ENCODE results near the gene RBM38. TPM values are rescaled to one million over a fixed set of nuclear protein-coding genes. Genes with fewer than 3 reads are reported as not detected.

RBM38 gene
- total RNA-seq, 2 experiments from 2014 or later, result 53.8 to 57.1 TPM

- Mint-ChIP-seq H3K4me1 (ENCODE audit: low read depth) (peaks cover 73% of the 10 kb centered on the region), H3K9me3 (ENCODE audit: insufficient read depth) (no peaks in the 10 kb centered on the region), H3K36me3 (ENCODE audit: low read depth) (peaks cover 56% of the 10 kb centered on the region), H3K4me3 (peak overlapping the region; percentile 93), H3K27me3 (ENCODE audit: low read depth) (no peaks in the 10 kb centered on the region), H3K27ac (peak overlapping the region; percentile 95)
- POLR2A ChIA-PET, result interaction anchor here (1.4 to 2.0 kb wide), 4 partner anchors 8 to 40 kb away, joined by 3 to 19 read pairs (median 8); no protein-coding TSS in a partner anchor
- CTCF ChIA-PET, result interaction anchor here (1.1 kb wide), 1 partner anchor 48 kb away, joined by 4 read pairs; no protein-coding TSS in a partner anchor
- ATAC-seq, result no peak
- DNase-seq, result no peak
Measured at GRCh38 chr20:57393321-57394120, 2.3 kb downstream of the RBM38 start.

GRCh38 chr20:57394121-57395082, 3.2 kb downstream of the RBM38 start:
- peaks cover 64% of the 10 kb centered on the region for H3K36me3 Mint-ChIP-seq (ENCODE audit: low read depth)
- no peak overlapping the region for H3K27ac Mint-ChIP-seq
- ChIA-PET CTCF (no interaction called here), POLR2A (interaction anchor here (1.4 kb wide), 1 partner anchor 39 kb away, joined by 3 read pairs; no protein-coding TSS in a partner anchor)
- DNase-seq, result no peak
- no peaks in the 10 kb centered on the region for H3K9me3 Mint-ChIP-seq (ENCODE audit: insufficient read depth)
- no peaks in the 10 kb centered on the region for H3K27me3 Mint-ChIP-seq (ENCODE audit: low read depth)
- ATAC-seq, result no peak
- H3K4me1 Mint-ChIP-seq (ENCODE audit: low read depth), result peaks cover 77% of the 10 kb centered on the region
- peak overlapping the region; percentile 93 for H3K4me3 Mint-ChIP-seq

- ATAC-seq (no peak), DNase-seq (no peak)
- H3K9me3 Mint-ChIP-seq (ENCODE audit: insufficient read depth), result no peaks in the 10 kb centered on the region
- no peak overlapping the region for H3K27ac Mint-ChIP-seq
- H3K4me1 Mint-ChIP-seq (ENCODE audit: low read depth), result peaks cover 78% of the 10 kb centered on the region
- POLR2A ChIA-PET, result interaction anchor here (1.0 kb wide), 1 partner anchor 9 kb away, joined by 3 read pairs; no protein-coding TSS in a partner anchor
- no peak overlapping the region for H3K4me3 Mint-ChIP-seq
- CTCF ChIA-PET, result interaction anchor here (1.0 kb wide), 1 partner anchor 38 kb away, joined by 3 read pairs; no protein-coding TSS in a partner anchor
- H3K36me3 Mint-ChIP-seq (ENCODE audit: low read depth), result peaks cover 73% of the 10 kb centered on the region
- H3K27me3 Mint-ChIP-seq (ENCODE audit: low read depth), result no peaks in the 10 kb centered on the region
Measured at GRCh38 chr20:57395111-57395966, 4.1 kb downstream of the RBM38 start.

- Mint-ChIP-seq H3K9me3 (ENCODE audit: insufficient read depth) (no peaks in the 10 kb centered on the region), H3K36me3 (ENCODE audit: low read depth) (peaks cover 84% of the 10 kb centered on the region), H3K27me3 (ENCODE audit: low read depth) (no peaks in the 10 kb centered on the region), H3K27ac (peak overlapping the region; percentile 94), H3K4me1 (ENCODE audit: low read depth) (peaks cover 83% of the 10 kb centered on the region), H3K4me3 (no peak overlapping the region)
- ATAC-seq (no peak), DNase-seq (no peak)
- ChIA-PET POLR2A (interaction anchor here (1.0 to 1.2 kb wide), 2 partner anchors 8 to 45 kb away, joined by 3 read pairs; no protein-coding TSS in a partner anchor), CTCF (interaction anchor here (1.0 kb wide), 1 partner anchor 37 kb away, joined by 3 read pairs; no protein-coding TSS in a partner anchor)
Measured at GRCh38 chr20:57396212-57396983, 5.2 kb downstream of the RBM38 start.

- no peak for DNase-seq
- peaks cover 88% of the 10 kb centered on the region for H3K36me3 Mint-ChIP-seq (ENCODE audit: low read depth)
- CTCF ChIA-PET, result interaction anchor here (1.0 to 2.1 kb wide), 4 partner anchors 12 to 222 kb away, joined by 5 to 11 read pairs (median 6); no protein-coding TSS in a partner anchor
- ATAC-seq, result no peak
- H3K27me3 Mint-ChIP-seq (ENCODE audit: low read depth), result no peaks in the 10 kb centered on the region
- peaks cover 90% of the 10 kb centered on the region for H3K4me1 Mint-ChIP-seq (ENCODE audit: low read depth)
- POLR2A ChIA-PET, result interaction anchor here (0.6 to 3.2 kb wide), 6 partner anchors 7 to 73 kb away, joined by 3 to 18 read pairs (median 4); partner anchors contain the start of gene RBM38
- no peaks in the 10 kb centered on the region for H3K9me3 Mint-ChIP-seq (ENCODE audit: insufficient read depth)
- peak overlapping the region; percentile 81 for H3K4me3 Mint-ChIP-seq
- peak overlapping the region; percentile 94 for H3K27ac Mint-ChIP-seq
Measured at GRCh38 chr20:57396984-57397692, 5.9 kb downstream of the RBM38 start.

- H3K9me3 Mint-ChIP-seq (ENCODE audit: insufficient read depth), result no peaks in the 10 kb centered on the region
- DNase-seq, result peak; percentile 58
- H3K4me3 Mint-ChIP-seq, result peak overlapping the region; percentile 81
- peak; percentile 31 for ATAC-seq
- H3K4me1 Mint-ChIP-seq (ENCODE audit: low read depth), result peaks cover 93% of the 10 kb centered on the region
- ChIA-PET CTCF (interaction anchor here (0.9 to 2.6 kb wide), 11 partner anchors 8 to 222 kb away, joined by 3 to 20 read pairs (median 5); no protein-coding TSS in a partner anchor), POLR2A (interaction anchor here (0.6 to 3.2 kb wide), 12 partner anchors 8 to 230 kb away, joined by 3 to 18 read pairs (median 4); partner anchors contain the start of gene RBM38)
- no peaks in the 10 kb centered on the region for H3K27me3 Mint-ChIP-seq (ENCODE audit: low read depth)
- peak overlapping the region; percentile 94 for H3K27ac Mint-ChIP-seq
- H3K36me3 Mint-ChIP-seq (ENCODE audit: low read depth), result peaks cover 88% of the 10 kb centered on the region
Measured at GRCh38 chr20:57397693-57398108, 6.5 kb downstream of the RBM38 start.

GRCh38 chr20:57398231-57398821, 7.1 kb downstream of the RBM38 start:
- ATAC-seq, result peak; percentile 80
- CTCF ChIA-PET, result interaction anchor here (0.9 to 2.6 kb wide), 12 partner anchors 9 to 221 kb away, joined by 3 to 20 read pairs (median 6); no protein-coding TSS in a partner anchor

GRCh38 chr20:57398901-57399535, 7.8 kb downstream of the RBM38 start:
- H3K4me3 Mint-ChIP-seq, result peak overlapping the region; percentile 81
- ATAC-seq (no peak), DNase-seq (no peak)
- H3K4me1 Mint-ChIP-seq (ENCODE audit: low read depth), result peaks cover 92% of the 10 kb centered on the region
- peak overlapping the region; percentile 94 for H3K27ac Mint-ChIP-seq
- CTCF ChIA-PET, result interaction anchor here (0.5 to 2.6 kb wide), 10 partner anchors 9 to 100 kb away, joined by 3 to 20 read pairs (median 6); no protein-coding TSS in a partner anchor
- peaks cover 82% of the 10 kb centered on the region for H3K36me3 Mint-ChIP-seq (ENCODE audit: low read depth)
- H3K27me3 Mint-ChIP-seq (ENCODE audit: low read depth), result no peaks in the 10 kb centered on the region
- POLR2A ChIA-PET, result interaction anchor here (0.7 to 3.2 kb wide), 10 partner anchors 9 to 1579 kb away, joined by 3 to 18 read pairs (median 5); partner anchors contain the start of genes RBM38 and ZBP1
- H3K9me3 Mint-ChIP-seq (ENCODE audit: insufficient read depth), result no peaks in the 10 kb centered on the region

More at GRCh38 chr20:57398231-57398821, 7.1 kb downstream of the RBM38 start:
- peak; percentile 91 for DNase-seq
- POLR2A ChIA-PET, result interaction anchor here (0.7 to 3.2 kb wide), 14 partner anchors 8 to 1580 kb away, joined by 3 to 18 read pairs (median 4); partner anchors contain the start of genes RBM38 and ZBP1
- Mint-ChIP-seq H3K4me3 (peak overlapping the region; percentile 81), H3K4me1 (ENCODE audit: low read depth) (peaks cover 93% of the 10 kb centered on the region), H3K9me3 (ENCODE audit: insufficient read depth) (no peaks in the 10 kb centered on the region), H3K27ac (peak overlapping the region; percentile 94), H3K27me3 (ENCODE audit: low read depth) (no peaks in the 10 kb centered on the region), H3K36me3 (ENCODE audit: low read depth) (peaks cover 82% of the 10 kb centered on the region)

Data from activated CD8-positive, alpha-beta T cell treated with anti-CD3 and anti-CD28 coated beads, Interleukin-2, amount 10 ng/mL, durations not matched to agents 7 days and 5 days (primary cell).